Urothelium cell line (cell line): Measurements from ENCODE around the gene FAM171A1.
"Not testable (repeated sequence)": the region's sequence is repeated elsewhere in the genome, so short reads cannot be mapped to it uniquely, and the experiment has no call there.

ENCODE experiments used
- DNase-seq: peaks from one replicate; pipeline ENCODE4 v3.0.0; 2011; ENCODE audit warnings: low spot score, mixed read lengths
- FAIRE-seq: peaks from 2 replicates; lab custom pipeline; 2011; peaks lifted over from hg19 to GRCh38; lab: Jason Lieb, UNC

The FAM171A1 gene

DNA sequence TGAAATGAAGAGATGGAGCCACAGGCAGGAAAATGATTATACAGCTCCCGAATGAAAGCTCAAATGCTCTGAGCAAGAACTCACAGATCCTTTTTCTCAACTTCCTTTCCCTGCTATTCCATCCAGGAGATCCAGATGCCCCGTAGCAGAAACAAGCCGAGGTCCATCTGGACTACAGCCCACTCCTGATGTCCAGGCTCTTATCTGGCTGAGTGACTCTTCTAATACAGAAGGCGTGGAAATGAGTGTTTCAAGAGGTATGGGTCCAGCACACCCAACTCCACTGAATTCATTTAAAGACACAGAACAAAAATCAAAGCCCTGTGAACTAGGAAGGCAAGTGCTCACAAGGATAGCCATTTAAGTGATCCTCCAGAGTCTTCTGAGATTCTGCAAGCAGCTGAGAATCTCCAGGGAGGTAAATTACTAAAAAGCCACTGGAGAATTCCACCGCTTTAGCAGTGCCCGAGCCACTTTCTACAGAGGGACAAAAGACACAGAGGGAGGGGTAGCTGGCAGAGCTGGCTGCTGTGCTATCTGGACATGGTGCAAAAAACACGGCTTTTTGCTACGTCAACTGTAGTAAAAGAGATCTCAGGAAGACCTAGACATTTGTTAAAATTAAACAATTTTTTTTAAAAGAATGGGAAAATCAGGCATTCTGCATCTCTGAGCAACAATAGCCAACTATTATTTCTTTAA, 24.5 kb downstream of the FAM171A1 start:
- FAIRE-seq (no peak), DNase-seq (no peak)

DNA sequence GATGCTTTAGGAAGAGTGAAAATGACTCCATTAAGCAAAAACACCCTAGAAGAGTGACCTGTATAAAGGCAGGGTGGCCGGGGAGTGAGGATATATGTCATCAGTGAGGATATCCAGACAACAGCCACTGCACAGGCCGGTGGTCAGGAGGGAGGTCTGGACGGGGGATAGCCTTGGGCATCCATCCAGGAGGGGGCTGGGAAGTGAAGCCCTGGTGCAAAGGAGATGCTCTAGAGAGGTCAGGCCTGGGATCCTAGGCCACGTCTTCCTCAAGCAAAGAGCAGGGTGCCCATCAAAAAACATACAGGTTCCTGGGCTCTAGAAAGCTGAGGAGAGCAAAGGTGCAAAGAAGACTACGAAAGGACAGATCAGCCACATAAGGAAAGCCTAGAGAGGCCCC, 25.6 kb downstream of the FAM171A1 start:
- DNase-seq (no peak), FAIRE-seq (no peak)

DNA sequence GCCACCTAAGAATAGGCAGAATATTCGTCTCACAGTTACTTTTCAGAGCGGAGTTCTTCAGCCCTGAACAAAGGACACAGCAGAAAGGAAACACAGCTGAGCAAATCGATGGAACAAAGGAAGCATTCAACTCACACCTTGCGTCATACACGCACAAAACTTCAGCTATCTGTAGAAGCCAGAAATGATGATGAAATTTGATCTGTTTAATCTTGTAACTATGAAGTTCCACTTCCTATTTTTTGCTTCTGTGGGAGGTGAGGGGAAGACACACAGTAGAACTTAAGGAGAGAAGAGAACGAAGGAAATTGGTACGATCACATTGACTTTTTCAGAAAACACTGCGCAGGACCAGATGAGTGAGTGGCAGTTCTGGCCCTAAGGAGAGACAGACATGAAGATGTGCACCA, 26.2 kb downstream of the FAM171A1 start:
- peak; percentile 87 for DNase-seq
- peak; percentile 30 for FAIRE-seq

DNA sequence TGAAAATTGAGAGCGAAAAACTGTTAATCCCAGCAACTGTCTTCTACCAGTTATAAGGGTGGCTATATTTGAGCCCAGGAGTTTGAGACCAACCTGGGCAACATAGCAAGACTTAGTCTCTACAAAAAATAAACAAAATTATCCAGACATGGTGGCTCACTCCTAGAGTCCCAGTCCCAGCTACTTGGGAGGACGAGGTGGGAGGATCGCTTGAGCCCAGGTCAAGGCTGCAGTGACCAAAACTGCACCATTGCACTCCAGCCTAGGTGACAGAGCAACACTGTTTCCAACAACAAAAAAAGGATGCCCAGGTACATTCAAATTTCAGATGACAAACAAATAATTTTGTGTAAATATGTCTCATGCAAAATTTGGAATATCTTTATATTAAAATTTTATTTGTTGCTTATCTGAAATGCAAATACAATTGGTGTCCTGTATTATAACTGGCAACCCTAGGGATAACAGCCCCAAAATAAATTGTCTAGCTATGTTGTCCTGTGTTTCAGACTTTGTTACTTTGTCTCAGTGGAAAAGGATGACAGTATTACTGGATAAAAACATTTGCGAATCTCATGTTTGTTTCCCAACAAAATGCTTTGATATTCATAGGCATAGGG, 26.7 kb downstream of the FAM171A1 start:
- no peak for FAIRE-seq
- no peak for DNase-seq

DNA sequence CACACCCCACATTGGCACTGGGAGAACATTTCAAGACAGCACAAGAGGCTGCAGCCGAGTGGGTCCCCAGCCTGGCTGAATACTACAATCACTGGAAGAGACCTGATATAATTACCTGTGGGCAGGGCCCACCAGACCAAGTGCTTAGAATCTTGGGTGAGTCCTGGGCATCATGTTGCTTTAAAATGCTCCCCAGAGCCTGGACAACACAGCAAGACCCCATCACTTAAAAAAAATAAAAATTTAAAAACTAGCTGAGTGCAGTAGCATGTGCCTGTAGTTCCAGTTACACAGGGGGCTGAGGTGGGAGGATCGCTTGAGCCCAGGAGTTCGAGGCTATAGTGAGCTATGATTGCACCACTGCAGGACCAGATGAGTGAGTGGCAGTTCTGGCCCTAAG, 28.1 kb downstream of the FAM171A1 start:
- DNase-seq (no peak), FAIRE-seq (no peak)

- FAIRE-seq, result no peak
- DNase-seq, result no peak
Observed at GRCh38 chr10:15341502-15342128, 29.5 kb downstream of the FAM171A1 start.

DNA sequence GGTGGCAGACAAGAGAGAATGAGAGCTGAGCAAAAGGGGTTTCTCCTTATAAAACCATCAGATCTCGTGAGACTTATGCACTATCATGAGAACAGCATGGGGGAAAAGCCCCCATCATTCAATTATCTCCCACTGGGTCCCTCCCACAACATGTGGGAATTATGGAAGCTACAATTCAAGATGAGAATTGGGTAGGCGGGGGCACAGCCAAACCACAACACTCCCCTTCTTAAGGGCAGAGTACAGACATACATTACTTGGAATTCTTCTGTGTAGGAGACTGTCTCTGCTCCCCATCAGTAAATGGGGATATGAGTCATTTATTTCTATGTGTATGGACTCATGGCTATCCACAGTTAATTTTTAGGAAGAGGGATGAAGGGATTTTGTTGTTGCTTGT, 31.2 kb downstream of the FAM171A1 start:
- DNase-seq (no peak), FAIRE-seq (no peak)

- not testable (repeated sequence) for FAIRE-seq, DNase-seq
Observed at GRCh38 chr10:15337441-15337923, 33.6 kb downstream of the FAM171A1 start.

DNA sequence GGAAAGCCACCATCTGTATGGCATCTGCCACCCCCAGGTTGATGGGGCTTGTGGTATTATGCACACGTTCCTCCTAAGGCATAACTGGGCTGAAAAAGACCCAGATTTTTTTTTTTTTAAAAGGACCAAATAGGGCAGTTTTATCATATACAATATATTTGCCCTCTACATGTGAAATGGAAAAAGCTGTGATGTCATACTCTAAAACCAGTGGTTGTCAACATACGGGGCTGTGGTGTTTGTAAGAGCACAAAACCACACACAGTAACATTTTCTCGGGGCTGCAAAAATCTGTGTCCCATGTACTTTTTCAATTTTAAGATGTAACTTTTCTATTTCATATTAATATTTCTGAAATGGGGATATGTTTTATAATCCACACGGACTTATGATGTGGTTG, 34.9 kb downstream of the FAM171A1 start:
- DNase-seq (no peak), FAIRE-seq (no peak)

DNA sequence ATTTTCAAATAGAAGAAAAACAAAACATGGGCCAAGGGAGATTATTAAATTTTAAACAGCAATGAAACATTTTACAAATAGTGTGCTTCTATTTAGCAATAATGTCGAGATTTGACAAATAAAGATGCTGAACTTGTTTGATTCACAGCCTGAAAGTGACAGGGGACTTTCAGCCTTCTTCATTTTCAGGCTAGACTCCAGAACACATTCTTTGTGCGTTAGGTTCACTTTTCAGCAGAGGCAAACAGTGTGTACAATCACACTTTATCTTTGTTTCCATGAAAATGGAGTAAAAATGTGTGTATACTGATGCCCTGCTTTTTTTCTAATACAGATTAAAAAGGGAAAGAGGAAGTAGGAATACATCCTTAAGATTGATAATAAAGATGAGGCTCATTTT, 35.6 kb downstream of the FAM171A1 start:
- no peak for DNase-seq
- no peak for FAIRE-seq

- FAIRE-seq (no peak), DNase-seq (no peak)
Observed at GRCh38 chr10:15334650-15335323, 36.3 kb downstream of the FAM171A1 start.

- DNase-seq (no peak), FAIRE-seq (no peak)
Observed at GRCh38 chr10:15333909-15334649, 37.0 kb downstream of the FAM171A1 start.

- not testable (repeated sequence) for FAIRE-seq, DNase-seq
Observed at GRCh38 chr10:15333181-15333580, 37.9 kb downstream of the FAM171A1 start.

- no peak for DNase-seq
- FAIRE-seq, result no peak
Observed at GRCh38 chr10:15331461-15331860, 39.6 kb downstream of the FAM171A1 start.

- DNase-seq (no peak), FAIRE-seq (no peak)
Observed at GRCh38 chr10:15329437-15329836, 41.7 kb downstream of the FAM171A1 start.

DNA sequence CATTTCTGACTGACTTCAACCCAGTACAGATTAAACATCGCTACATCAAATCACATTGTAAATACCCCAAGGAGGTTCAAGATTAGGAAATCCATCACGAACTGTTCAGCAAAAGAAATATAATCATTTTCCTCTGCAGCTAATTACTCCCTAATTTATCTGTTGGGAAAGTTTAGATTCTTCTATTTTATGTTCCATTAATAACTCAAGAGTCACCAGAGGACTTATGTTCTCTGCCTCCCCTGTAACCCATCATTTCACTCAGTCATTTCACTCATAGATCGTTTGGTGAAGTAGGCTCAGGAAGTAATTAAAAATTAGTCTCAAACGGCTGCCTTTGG, 45.2 kb downstream of the FAM171A1 start:
- no peak for DNase-seq
- no peak for FAIRE-seq

DNA sequence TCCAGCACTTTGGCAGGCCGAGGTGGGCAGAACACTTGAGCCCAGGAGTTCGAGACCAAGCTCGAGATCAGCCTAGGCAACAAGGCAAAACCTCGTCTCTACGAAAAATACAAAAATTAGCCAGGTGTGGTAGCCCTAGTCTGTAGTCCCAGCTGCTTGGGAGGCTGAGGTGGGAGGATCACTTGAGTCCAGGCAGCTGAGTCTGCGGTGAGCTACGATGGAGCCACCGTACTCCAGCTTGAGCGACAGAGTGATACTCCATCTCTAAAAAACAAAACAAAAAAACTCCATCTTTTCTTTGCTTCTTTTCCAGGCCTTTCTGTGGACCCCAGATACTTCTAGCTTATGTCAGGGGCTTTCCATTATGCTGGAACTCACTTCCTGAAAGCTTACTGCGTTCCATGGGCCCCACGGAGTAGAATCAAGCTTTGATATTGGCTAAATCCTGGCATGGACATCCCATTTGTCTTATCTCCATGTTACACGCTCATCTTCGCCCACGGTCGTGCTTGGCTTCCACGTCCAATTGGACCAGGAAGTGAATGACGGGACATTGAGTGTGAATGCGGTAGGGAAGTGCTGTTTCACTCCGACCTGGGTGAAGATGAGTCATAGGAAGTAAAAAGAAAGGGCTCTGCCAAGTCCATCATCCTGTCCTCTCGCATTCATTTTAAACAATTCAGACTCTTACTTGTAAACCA, 45.7 kb downstream of the FAM171A1 start:
- FAIRE-seq, result peak; percentile 81
- DNase-seq, result peak; percentile 78

DNA sequence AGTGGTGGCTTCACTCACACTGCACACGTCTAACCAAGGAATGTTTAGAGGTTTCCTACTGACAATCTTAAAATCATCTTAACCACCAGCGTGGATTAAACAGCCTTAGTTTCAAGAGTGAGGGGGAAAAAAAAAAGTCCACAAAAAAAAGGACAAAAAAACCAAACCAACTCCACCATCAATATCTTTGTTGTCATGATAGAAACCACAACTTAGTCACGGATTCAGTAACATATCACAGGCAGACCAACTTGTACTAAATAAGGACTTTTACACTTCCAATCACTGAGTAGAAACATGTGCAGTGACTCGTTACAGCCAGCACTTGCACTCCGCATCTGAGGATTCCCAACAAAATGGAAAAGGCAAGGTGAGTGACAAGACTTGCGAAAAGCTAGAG, 46.5 kb downstream of the FAM171A1 start:
- DNase-seq (no peak), FAIRE-seq (no peak)

- DNase-seq (no peak), FAIRE-seq (no peak)
Observed at GRCh38 chr10:15324113-15324512, 47.0 kb downstream of the FAM171A1 start.

DNA sequence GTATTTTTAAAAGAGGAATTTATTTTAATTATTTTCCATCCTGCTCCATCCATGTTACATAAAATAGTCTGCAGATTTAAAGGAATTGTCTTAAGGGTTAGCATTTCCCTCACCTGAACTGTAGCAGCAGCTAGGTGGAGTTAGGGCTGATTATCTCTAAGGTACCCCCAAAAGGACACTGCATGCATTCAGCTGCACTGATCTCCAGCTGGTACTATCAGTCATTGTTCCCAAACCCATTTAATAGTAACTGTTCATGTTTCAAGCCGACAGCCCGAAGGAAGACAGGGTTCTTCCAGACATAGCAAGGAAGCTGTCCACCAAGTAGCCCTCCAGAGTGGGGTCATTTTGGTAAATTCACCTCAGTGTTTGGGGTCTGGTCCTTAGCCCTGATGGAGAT, 48.7 kb downstream of the FAM171A1 start:
- FAIRE-seq, result no peak

More for the DNA sequence above, 48.7 kb downstream of the FAM171A1 start:
- no peak for DNase-seq
